ENCODE data around the gene GPLD1.

GPLD1 gene

GRCh38 chr6:24489470-24489869 is at the start of gene GPLD1:
Gene GPLD1 (minus strand): TSS chr6:24489578. CDS start chr6:24489511, 67 bp downstream.
- POLR2A ChIA-PET, result no interaction called here
- no peak for DNase-seq (ENCODE audit: extremely low spot score)
- CTCF ChIA-PET, result interaction anchor here (0.9 to 11.8 kb wide), 3 partner anchors 10 to 35 kb away, joined by 3 to 127 read pairs (median 5); no protein-coding TSS in a partner anchor
- TF ChIP-seq CTCF (IDR thresholded peaks at IDR 0.05; ENCODE audit: control extremely low read depth, extremely low read depth, low read depth, missing control alignments), result no peak

DNA sequence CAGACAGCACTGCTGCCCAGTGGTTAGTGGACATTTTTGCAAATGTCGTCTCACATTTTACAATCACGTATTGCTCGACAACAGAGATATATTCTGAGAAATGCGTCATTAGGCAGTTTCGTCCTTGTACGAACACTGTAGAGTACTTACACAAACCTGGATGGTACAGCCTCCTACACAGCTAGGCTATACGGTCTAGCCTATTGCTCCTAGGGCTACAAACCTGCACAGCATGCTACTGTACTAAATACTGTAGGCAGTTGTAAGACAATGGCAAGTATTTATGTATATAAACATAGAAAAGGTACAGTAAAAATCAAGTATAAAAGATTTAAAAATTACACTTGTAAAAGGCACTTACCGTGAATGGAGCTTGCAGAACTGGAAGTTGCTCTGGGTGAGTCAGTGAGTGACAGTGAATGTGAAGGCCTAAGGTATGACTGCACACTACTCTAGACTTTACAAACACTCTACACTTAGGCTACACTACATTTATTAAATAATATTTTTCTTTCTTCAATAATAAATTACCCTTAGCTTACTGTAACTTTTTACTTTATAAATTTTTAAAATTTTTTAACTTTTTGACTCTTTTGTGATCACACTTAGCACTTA is 48.5 kb upstream of the GPLD1 start:
- DNase-seq (ENCODE audit: extremely low spot score), result no peak
- POLR2A ChIA-PET, result no interaction called here
- TF ChIP-seq CTCF (IDR thresholded peaks at IDR 0.05; ENCODE audit: control extremely low read depth, extremely low read depth, low read depth, missing control alignments), result no peak
- CTCF ChIA-PET, result interaction anchor here (1.1 to 2.7 kb wide), 4 partner anchors 9 to 47 kb away, joined by 3 to 18 read pairs (median 4); no protein-coding TSS in a partner anchor

- POLR2A ChIA-PET, result no interaction called here
Observed at GRCh38 chr6:24537082-24537699, 47.8 kb upstream of the GPLD1 start.

GRCh38 chr6:24536466-24536865 is 47.1 kb upstream of the GPLD1 start:
- ChIA-PET CTCF (interaction anchor here (0.9 to 4.0 kb wide), 6 partner anchors 10 to 45 kb away, joined by 3 to 29 read pairs (median 6); no protein-coding TSS in a partner anchor), POLR2A (no interaction called here)
- DNase-seq (ENCODE audit: extremely low spot score), result no peak
- TF ChIP-seq CTCF (IDR thresholded peaks at IDR 0.05; ENCODE audit: control extremely low read depth, extremely low read depth, low read depth, missing control alignments), result no peak

More at GRCh38 chr6:24537082-24537699, 47.8 kb upstream of the GPLD1 start:
- no peak for TF ChIP-seq CTCF (IDR thresholded peaks at IDR 0.05; ENCODE audit: control extremely low read depth, extremely low read depth, low read depth, missing control alignments)
- DNase-seq (ENCODE audit: extremely low spot score), result no peak
- CTCF ChIA-PET, result interaction anchor here (0.9 to 4.0 kb wide), 6 partner anchors 9 to 44 kb away, joined by 3 to 29 read pairs (median 4); no protein-coding TSS in a partner anchor

DNA sequence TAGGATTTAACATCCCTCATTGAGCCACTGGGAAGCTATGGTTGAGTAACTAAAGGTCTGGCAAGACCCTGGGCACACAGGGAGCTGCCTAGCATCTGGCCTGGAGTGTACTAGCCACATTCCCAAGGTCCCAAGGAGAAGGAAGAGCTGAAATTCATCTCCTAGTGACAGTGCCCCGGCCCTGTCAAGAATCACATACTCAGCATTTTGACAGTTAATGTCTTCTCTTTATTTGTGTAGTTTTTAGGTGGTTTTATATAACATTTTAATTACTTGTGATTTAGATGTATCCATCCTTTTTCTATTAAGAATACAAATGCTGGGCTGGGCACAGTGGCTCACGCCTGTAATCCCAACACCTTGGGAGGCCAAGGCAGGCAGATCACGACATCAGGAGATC is 45.8 kb upstream of the GPLD1 start:
- no peak for DNase-seq (ENCODE audit: extremely low spot score)
- POLR2A ChIA-PET, result no interaction called here
- CTCF ChIA-PET, result interaction anchor here (2.5 to 4.0 kb wide), 3 partner anchors 11 to 46 kb away, joined by 9 to 29 read pairs (median 12); no protein-coding TSS in a partner anchor
- no peak for TF ChIP-seq CTCF (IDR thresholded peaks at IDR 0.05; ENCODE audit: control extremely low read depth, extremely low read depth, low read depth, missing control alignments)

- POLR2A ChIA-PET, result no interaction called here
- CTCF ChIA-PET, result interaction anchor here (2.7 to 4.0 kb wide), 2 partner anchors 10 to 13 kb away, joined by 12 to 29 read pairs; no protein-coding TSS in a partner anchor
- TF ChIP-seq CTCF (IDR thresholded peaks at IDR 0.05; ENCODE audit: control extremely low read depth, extremely low read depth, low read depth, missing control alignments), result no peak
- DNase-seq (ENCODE audit: extremely low spot score), result no peak
Observed at GRCh38 chr6:24534329-24534728, 45.0 kb upstream of the GPLD1 start.

All from GM10248 (cell line).